ENCODE measurements around the gene MPRIP.

Gene MPRIP

GRCh38 chr17:17217995-17218394 is 175.7 kb downstream of the MPRIP start:
- no peak overlapping the region for H3K27ac ChIP-seq (ENCODE audit: low read depth, low read length)
- H3K9me3 ChIP-seq (ENCODE audit: insufficient read depth, low read depth, low read length), result no peaks in the 10 kb centered on the region
- peaks cover 93% of the 10 kb centered on the region for H3K36me3 ChIP-seq (ENCODE audit: insufficient read depth, low read length)
- no peak overlapping the region for H3K4me3 ChIP-seq (ENCODE audit: low read length)
- no peak overlapping the region for H3K9ac ChIP-seq (ENCODE audit: low read depth, low read length)
- WGBS, result 97% methylated on average over 3 of the region's 3 CpGs
- H3K27me3 ChIP-seq (ENCODE audit: insufficient read depth, low read length), result no peaks in the 10 kb centered on the region
- no peaks in the 10 kb centered on the region for H3K4me1 ChIP-seq (ENCODE audit: insufficient read depth, low read length)

- WGBS, result 95% methylated on average over 8 of the region's 8 CpGs
Measured at GRCh38 chr17:17220529-17220928, 178.3 kb downstream of the MPRIP start.

GRCh38 chr17:17221329-17221728 is 179.1 kb downstream of the MPRIP start:
- Histone ChIP-seq H3K4me1 (ENCODE audit: insufficient read depth, low read length) (no peaks in the 10 kb centered on the region), H3K9ac (ENCODE audit: low read depth, low read length) (no peak overlapping the region), H3K27me3 (ENCODE audit: insufficient read depth, low read length) (no peaks in the 10 kb centered on the region), H3K36me3 (ENCODE audit: insufficient read depth, low read length) (peaks cover 96% of the 10 kb centered on the region), H3K4me3 (ENCODE audit: low read length) (no peak overlapping the region), H3K27ac (ENCODE audit: low read depth, low read length) (no peak overlapping the region), H3K9me3 (ENCODE audit: insufficient read depth, low read depth, low read length) (no peaks in the 10 kb centered on the region)
- 97% methylated on average over 22 of the region's 22 CpGs for WGBS

More at GRCh38 chr17:17220529-17220928, 178.3 kb downstream of the MPRIP start:
- no peak overlapping the region for H3K27ac ChIP-seq (ENCODE audit: low read depth, low read length)
- H3K27me3 ChIP-seq (ENCODE audit: insufficient read depth, low read length), result no peaks in the 10 kb centered on the region
- no peaks in the 10 kb centered on the region for H3K9me3 ChIP-seq (ENCODE audit: insufficient read depth, low read depth, low read length)
- no peak overlapping the region for H3K4me3 ChIP-seq (ENCODE audit: low read length)
- no peak overlapping the region for H3K9ac ChIP-seq (ENCODE audit: low read depth, low read length)
- H3K4me1 ChIP-seq (ENCODE audit: insufficient read depth, low read length), result no peaks in the 10 kb centered on the region
- H3K36me3 ChIP-seq (ENCODE audit: insufficient read depth, low read length), result peaks cover 96% of the 10 kb centered on the region

- peaks cover 95% of the 10 kb centered on the region for H3K36me3 ChIP-seq (ENCODE audit: insufficient read depth, low read length)
- no peaks in the 10 kb centered on the region for H3K27me3 ChIP-seq (ENCODE audit: insufficient read depth, low read length)
- no peak overlapping the region for H3K27ac ChIP-seq (ENCODE audit: low read depth, low read length)
- H3K4me1 ChIP-seq (ENCODE audit: insufficient read depth, low read length), result no peaks in the 10 kb centered on the region
- no peak overlapping the region for H3K4me3 ChIP-seq (ENCODE audit: low read length)
- no peak overlapping the region for H3K9ac ChIP-seq (ENCODE audit: low read depth, low read length)
- 93% methylated on average over 16 of the region's 16 CpGs for WGBS
- no peaks in the 10 kb centered on the region for H3K9me3 ChIP-seq (ENCODE audit: insufficient read depth, low read depth, low read length)
Measured at GRCh38 chr17:17223736-17224135, 181.5 kb downstream of the MPRIP start.

GRCh38 chr17:17224137-17224536 is 181.9 kb downstream of the MPRIP start:
- Histone ChIP-seq H3K27me3 (ENCODE audit: insufficient read depth, low read length) (no peaks in the 10 kb centered on the region), H3K36me3 (ENCODE audit: insufficient read depth, low read length) (peaks cover 95% of the 10 kb centered on the region), H3K4me1 (ENCODE audit: insufficient read depth, low read length) (no peaks in the 10 kb centered on the region), H3K27ac (ENCODE audit: low read depth, low read length) (no peak overlapping the region), H3K9ac (ENCODE audit: low read depth, low read length) (no peak overlapping the region), H3K9me3 (ENCODE audit: insufficient read depth, low read depth, low read length) (no peaks in the 10 kb centered on the region), H3K4me3 (ENCODE audit: low read length) (no peak overlapping the region)
- 96% methylated on average over 8 of the region's 8 CpGs for WGBS

- Histone ChIP-seq H3K9me3 (ENCODE audit: insufficient read depth, low read depth, low read length) (no peaks in the 10 kb centered on the region), H3K27me3 (ENCODE audit: insufficient read depth, low read length) (no peaks in the 10 kb centered on the region), H3K27ac (ENCODE audit: low read depth, low read length) (no peak overlapping the region), H3K4me3 (ENCODE audit: low read length) (no peak overlapping the region), H3K4me1 (ENCODE audit: insufficient read depth, low read length) (no peaks in the 10 kb centered on the region), H3K9ac (ENCODE audit: low read depth, low read length) (no peak overlapping the region), H3K36me3 (ENCODE audit: insufficient read depth, low read length) (peaks cover 96% of the 10 kb centered on the region)
- 95% methylated on average over 10 of the region's 10 CpGs for WGBS
Measured at GRCh38 chr17:17225901-17226300, 183.6 kb downstream of the MPRIP start.

GRCh38 chr17:17226451-17227265 is 184.4 kb downstream of the MPRIP start:
- 95% methylated on average over 16 of the region's 16 CpGs for WGBS
- no peak overlapping the region for H3K27ac ChIP-seq (ENCODE audit: low read depth, low read length)
- no peaks in the 10 kb centered on the region for H3K4me1 ChIP-seq (ENCODE audit: insufficient read depth, low read length)
- no peaks in the 10 kb centered on the region for H3K27me3 ChIP-seq (ENCODE audit: insufficient read depth, low read length)
- H3K9ac ChIP-seq (ENCODE audit: low read depth, low read length), result no peak overlapping the region
- H3K9me3 ChIP-seq (ENCODE audit: insufficient read depth, low read depth, low read length), result no peaks in the 10 kb centered on the region
- no peak overlapping the region for H3K4me3 ChIP-seq (ENCODE audit: low read length)
- H3K36me3 ChIP-seq (ENCODE audit: insufficient read depth, low read length), result peaks cover 96% of the 10 kb centered on the region

- Histone ChIP-seq H3K9me3 (ENCODE audit: insufficient read depth, low read depth, low read length) (no peaks in the 10 kb centered on the region), H3K27ac (ENCODE audit: low read depth, low read length) (no peak overlapping the region), H3K9ac (ENCODE audit: low read depth, low read length) (no peak overlapping the region), H3K36me3 (ENCODE audit: insufficient read depth, low read length) (peaks cover 97% of the 10 kb centered on the region), H3K4me3 (ENCODE audit: low read length) (no peak overlapping the region), H3K4me1 (ENCODE audit: insufficient read depth, low read length) (no peaks in the 10 kb centered on the region), H3K27me3 (ENCODE audit: insufficient read depth, low read length) (no peaks in the 10 kb centered on the region)
- WGBS, result 97% methylated on average over 25 of the region's 25 CpGs
Measured at GRCh38 chr17:17227608-17228520, 185.6 kb downstream of the MPRIP start.

- WGBS, result 94% methylated on average over 17 of the region's 17 CpGs
- H3K4me3 ChIP-seq (ENCODE audit: low read length), result no peak overlapping the region
- no peak overlapping the region for H3K27ac ChIP-seq (ENCODE audit: low read depth, low read length)
- H3K36me3 ChIP-seq (ENCODE audit: insufficient read depth, low read length), result peaks cover 90% of the 10 kb centered on the region
- no peaks in the 10 kb centered on the region for H3K9me3 ChIP-seq (ENCODE audit: insufficient read depth, low read depth, low read length)
- H3K9ac ChIP-seq (ENCODE audit: low read depth, low read length), result no peak overlapping the region
- no peaks in the 10 kb centered on the region for H3K27me3 ChIP-seq (ENCODE audit: insufficient read depth, low read length)
- H3K4me1 ChIP-seq (ENCODE audit: insufficient read depth, low read length), result no peaks in the 10 kb centered on the region
Measured at GRCh38 chr17:17228521-17229279, 186.4 kb downstream of the MPRIP start.

GRCh38 chr17:17229416-17230384 is 187.4 kb downstream of the MPRIP start:
- 91% methylated on average over 26 of the region's 26 CpGs for WGBS
- Histone ChIP-seq H3K4me3 (ENCODE audit: low read length) (no peak overlapping the region), H3K27me3 (ENCODE audit: insufficient read depth, low read length) (no peaks in the 10 kb centered on the region), H3K4me1 (ENCODE audit: insufficient read depth, low read length) (no peaks in the 10 kb centered on the region), H3K9ac (ENCODE audit: low read depth, low read length) (no peak overlapping the region), H3K27ac (ENCODE audit: low read depth, low read length) (no peak overlapping the region), H3K9me3 (ENCODE audit: insufficient read depth, low read depth, low read length) (no peaks in the 10 kb centered on the region), H3K36me3 (ENCODE audit: insufficient read depth, low read length) (peaks cover 80% of the 10 kb centered on the region)

All from HUES64 (cell line).